HG02885 (cell line): ENCODE results near the gene ZSWIM3.

Source experiments
- ATAC-seq: cut with Tn5 transposase; IDR thresholded peaks from one replicate; pipeline ENCODE4 v1.9.1; 2021; ENCODE audit warnings: mild to moderate bottlenecking; ENCODE audit not compliant: unreplicated experiment, poor library complexity

The ZSWIM3 gene

GRCh38 chr20:45925821-45926506 lies 68.5 kb downstream of the ZSWIM3 start:
- ATAC-seq, result no peak

DNA sequence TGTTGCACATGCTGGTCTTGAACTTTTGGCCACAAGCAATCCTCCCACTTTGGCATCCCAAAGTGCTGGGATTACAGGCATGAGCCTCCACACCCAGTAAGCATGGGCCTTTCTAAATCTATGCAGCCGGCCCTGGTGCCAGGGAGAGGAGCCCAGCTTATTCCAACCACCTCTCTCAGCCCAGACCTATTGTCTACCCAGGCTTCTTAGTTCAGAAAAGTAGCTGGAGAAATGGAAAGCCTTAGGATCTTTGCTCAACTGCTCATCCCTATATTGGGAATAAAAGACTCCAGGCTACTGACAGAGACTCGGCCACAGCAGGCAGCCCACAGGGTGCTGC lies 69.3 kb downstream of the ZSWIM3 start:
- ATAC-seq, result no peak

- ATAC-seq, result no peak
These were observed 69.9 kb downstream of the ZSWIM3 start for GRCh38 chr20:45927071-45927878.
